H9 (cell line): ENCODE measurements around the gene LIMS2. TPM values are rescaled to one million over a fixed set of nuclear protein-coding genes. Genes with fewer than 3 reads are reported as not detected.

Source experiments
- DNase-seq: peaks from one replicate; pipeline ENCODE4 v3.0.0-alpha.2; 2017
- H2AFZ ChIP-seq: one replicate; pipeline ENCODE4 v1.6.1; 2013; ENCODE audit warnings: mild to moderate bottlenecking, low read length, control low read depth, moderate library complexity
- H2AK5ac ChIP-seq: 2 replicates; pipeline ENCODE4 v1.6.1; 2013; ENCODE audit warnings: low read length, control low read depth, mixed read lengths; ENCODE audit not compliant: insufficient read length
- H2BK120ac ChIP-seq: one replicate; pipeline ENCODE4 v1.6.1; 2013; ENCODE audit warnings: low read depth, mild to moderate bottlenecking, low read length, control low read depth, inconsistent platforms; ENCODE audit not compliant: poor library complexity, severe bottlenecking
- H2BK12ac ChIP-seq: 2 replicates; pipeline ENCODE4 v1.6.1; 2013; ENCODE audit warnings: low read length, control low read depth, mixed read lengths, low read depth; ENCODE audit not compliant: insufficient read length
- H2BK15ac ChIP-seq: 2 replicates; pipeline ENCODE4 v1.6.1; 2013; ENCODE audit warnings: low read depth, low read length, control low read depth
- H2BK20ac ChIP-seq: one replicate; pipeline ENCODE4 v1.6.1; 2013; ENCODE audit warnings: low read depth, mild to moderate bottlenecking, low read length, control low read depth, inconsistent platforms; ENCODE audit not compliant: poor library complexity, severe bottlenecking
- H2BK5ac ChIP-seq: 2 replicates; pipeline ENCODE4 v1.6.1; 2013; ENCODE audit warnings: low read length, control low read depth, mixed read lengths; ENCODE audit not compliant: insufficient read length
- H3K14ac ChIP-seq: 2 replicates; pipeline ENCODE4 v1.6.1; 2013; ENCODE audit warnings: low read length, control low read depth; ENCODE audit not compliant: insufficient read depth
- H3K18ac ChIP-seq: 2 replicates; pipeline ENCODE4 v1.6.1; 2013; ENCODE audit warnings: low read depth, mild to moderate bottlenecking, mixed read lengths, low read length, control low read depth; ENCODE audit not compliant: insufficient read length
- H3K23ac ChIP-seq: 2 replicates; pipeline ENCODE4 v1.6.1; 2013; ENCODE audit warnings: low read length, control low read depth, mixed read lengths, low read depth; ENCODE audit not compliant: insufficient read length
- H3K23me2 ChIP-seq: 2 replicates; pipeline ENCODE4 v1.6.1; 2013; ENCODE audit warnings: low read depth, mild to moderate bottlenecking, mixed read lengths, low read length, control low read depth; ENCODE audit not compliant: insufficient read length, poor library complexity, severe bottlenecking
- H3K27ac ChIP-seq: 2 replicates; pipeline ENCODE4 v1.5.1; 2013; ENCODE audit warnings: low read length, control low read depth, mixed read lengths, low read depth; ENCODE audit not compliant: insufficient read length
- H3K27me3 ChIP-seq: 2 replicates; pipeline ENCODE4 v1.6.1; 2013; ENCODE audit warnings: low read length, control low read depth, inconsistent platforms; ENCODE audit not compliant: insufficient read depth
- H3K4ac ChIP-seq: 2 replicates; pipeline ENCODE4 v1.6.1; 2013; ENCODE audit warnings: low read depth, mild to moderate bottlenecking, control low read depth, inconsistent platforms, low read length, moderate library complexity
- H3K4me1 ChIP-seq: 2 replicates; pipeline ENCODE4 v1.6.1; 2013; ENCODE audit warnings: low read length, control low read depth, inconsistent platforms; ENCODE audit not compliant: insufficient read depth
- H3K4me2 ChIP-seq: 2 replicates; pipeline ENCODE4 v1.6.1; 2013; ENCODE audit warnings: low read length, control low read depth, mixed read lengths; ENCODE audit not compliant: insufficient read length, insufficient read depth
- H3K56ac ChIP-seq: 2 replicates; pipeline ENCODE4 v1.6.1; 2013; ENCODE audit warnings: low read depth, mild to moderate bottlenecking, mixed read lengths, low read length, control low read depth; ENCODE audit not compliant: insufficient read length
- H3K79me1 ChIP-seq: 2 replicates; pipeline ENCODE4 v1.6.1; 2013; ENCODE audit warnings: low read depth, mild to moderate bottlenecking, moderate library complexity, low read length, control low read depth, inconsistent platforms; ENCODE audit not compliant: insufficient read depth, poor library complexity, severe bottlenecking
- H3K79me2 ChIP-seq: 2 replicates; pipeline ENCODE4 v1.6.1; 2013; ENCODE audit warnings: low read length, control low read depth, inconsistent platforms; ENCODE audit not compliant: insufficient read depth
- H3K9ac ChIP-seq: 2 replicates; pipeline ENCODE4 v1.6.1; 2013; ENCODE audit warnings: low read length, control low read depth, mixed read lengths; ENCODE audit not compliant: insufficient read length; ENCODE audit errors: extremely low read depth
- H3K9me3 ChIP-seq: one replicate; pipeline ENCODE4 v1.6.1; 2013; ENCODE audit warnings: low read depth, low read length, inconsistent platforms; ENCODE audit not compliant: control insufficient read depth
- H3T11ph ChIP-seq: one replicate; pipeline ENCODE4 v1.6.1; 2013; ENCODE audit warnings: mild to moderate bottlenecking, low read length, control low read depth, inconsistent platforms
- H4K20me1 ChIP-seq: one replicate; pipeline ENCODE4 v1.6.1; 2013; ENCODE audit not compliant: control insufficient read depth, insufficient read length, insufficient read depth
- H4K5ac ChIP-seq: 2 replicates; pipeline ENCODE4 v1.6.1; 2013; ENCODE audit warnings: low read depth, mild to moderate bottlenecking, mixed read lengths, low read length, control low read depth; ENCODE audit not compliant: insufficient read length
- H4K8ac ChIP-seq: replicated peaks from 2 replicates; pipeline ENCODE4 v1.6.1; 2013; ENCODE audit warnings: low read length, control low read depth, mixed read lengths, low read depth; ENCODE audit not compliant: insufficient read length
- H4K91ac ChIP-seq: 2 replicates; pipeline ENCODE4 v1.6.1; 2013; ENCODE audit warnings: low read depth, mild to moderate bottlenecking, moderate library complexity, mixed read lengths, low read length, control low read depth; ENCODE audit not compliant: insufficient read length
- H3K27ac Mint-ChIP-seq, 3 experiments: 2 replicates in 2 of 3; 3 replicates in 1 of 3; pipeline ENCODE4 v1.8.0; 2020 to 2021; ENCODE audit warnings: mixed read lengths in 3 of 3, mild to moderate bottlenecking in 1 of 3, moderate library complexity in 1 of 3
- H3K27me3 Mint-ChIP-seq: 2 replicates; pipeline ENCODE4 v1.8.0; 2021; ENCODE audit warnings: low read depth, mild to moderate bottlenecking, moderate library complexity, mixed read lengths
- H3K36me3 Mint-ChIP-seq, 3 experiments: 2 replicates in 2 of 3; 3 replicates in 1 of 3; pipeline ENCODE4 v1.8.0; 2020 to 2021; ENCODE audit warnings: low read depth in 3 of 3, mixed read lengths in 3 of 3; ENCODE audit not compliant: insufficient read depth in 1 of 3
- H3K4me1 Mint-ChIP-seq, 2 experiments: 2 replicates each; pipeline ENCODE4 v1.8.0; 2020; ENCODE audit warnings: mixed read lengths in 2 of 2
- H3K4me3 Mint-ChIP-seq, 2 experiments: 2 replicates in 1 of 2; 3 replicates in 1 of 2; pipeline ENCODE4 v1.8.0; 2020 to 2021; ENCODE audit warnings: mild to moderate bottlenecking in 2 of 2, mixed read lengths in 2 of 2, moderate library complexity in 1 of 2
- H3K9me3 Mint-ChIP-seq, 2 experiments: 2 replicates in 1 of 2; 3 replicates in 1 of 2; pipeline ENCODE4 v1.8.0; 2020; ENCODE audit warnings: mild to moderate bottlenecking in 2 of 2, mixed read lengths in 2 of 2, moderate library complexity in 1 of 2
- CTCF ChIP-seq: fragments of 200-600 bp; sonication (generic); conservative IDR thresholded peaks from 3 replicates; pipeline ENCODE4 v1.8.0; 2021; ENCODE audit warnings: antibody characterized with exemption, mild to moderate bottlenecking
- WGBS: extraction: QIAGEN DNeasy Blood & Tissue Kit; methylation state at CpG from one replicate; pipeline ENCODE4 v1.1.7; 2013; ENCODE audit warnings: missing lambda C conversion rate, low lambda C conversion rate, mixed read lengths; ENCODE audit not compliant: insufficient read length; ENCODE audit errors: extremely low coverage; 5-methylcytosine and 5-hydroxymethylcytosine counted together
- total RNA-seq: library from RNA; stranded (reverse); gene quantifications from 2 replicates; pipeline ENCODE4 v1.2.1, GENCODE V29; 2021

Gene LIMS2
- total RNA-seq, 1 experiment from 2014 or later: 5.9 TPM

GRCh38 chr2:127599211-127599610, 76.1 kb downstream of the LIMS2 start:
- H3K4me2 ChIP-seq: no peak overlapping the region
- no peaks in the 10 kb centered on the region for H3K79me1 ChIP-seq
- H3T11ph ChIP-seq: no peak overlapping the region
- H4K5ac ChIP-seq: no peak overlapping the region
- no peaks in the 10 kb centered on the region for H4K20me1 ChIP-seq
- no peak overlapping the region for H4K91ac ChIP-seq
- WGBS: no CpG with 5 or more reads among the region's 3 CpGs
- H2AK5ac ChIP-seq: no peak overlapping the region
- H3K36me3 Mint-ChIP-seq: no peaks in the 10 kb centered on the region
- no peak overlapping the region for H3K9ac ChIP-seq
- no peak overlapping the region for H2BK20ac ChIP-seq
- H3K18ac ChIP-seq: no peak overlapping the region
- no peak overlapping the region for H3K23ac ChIP-seq
- no peak overlapping the region for H3K4me3 Mint-ChIP-seq
- no peak overlapping the region for H3K56ac ChIP-seq
- no peaks in the 10 kb centered on the region for H3K79me2 ChIP-seq
- no peak overlapping the region for H2BK120ac ChIP-seq
- H3K27me3 Mint-ChIP-seq: no peaks in the 10 kb centered on the region
- no peaks in the 10 kb centered on the region for H3K4me1 Mint-ChIP-seq
- H3K9me3 ChIP-seq: no peaks in the 10 kb centered on the region
- H3K27me3 ChIP-seq: no peaks in the 10 kb centered on the region
- no peaks in the 10 kb centered on the region for H3K23me2 ChIP-seq
- no peak overlapping the region for H3K4ac ChIP-seq
- no peak for TF ChIP-seq CTCF
- H3K14ac ChIP-seq: no peak overlapping the region
- H2BK15ac ChIP-seq: no peak overlapping the region
- no peak overlapping the region for H3K27ac ChIP-seq
- H3K27ac Mint-ChIP-seq: no peak overlapping the region
- no peak overlapping the region for H2BK5ac ChIP-seq
- no peak overlapping the region for H2AFZ ChIP-seq
- no peaks in the 10 kb centered on the region; a peak in 2 of 5 replicates for H3K9me3 Mint-ChIP-seq
- no peaks in the 10 kb centered on the region for H3K4me1 ChIP-seq
- DNase-seq: no peak
- H2BK12ac ChIP-seq: no peak overlapping the region
- H4K8ac ChIP-seq: no peak overlapping the region
